Upper lobe of left lung (tissue), 6 donors: ENCODE results near the gene RAX2. TPM values are rescaled to one million over a fixed set of nuclear protein-coding genes. Genes with fewer than 3 reads are reported as not detected.

Experiments used
- ATAC-seq, 2 donors: fragments of 200-7000 bp; cut with Tn5 transposase; one replicate each; pipeline ENCODE4 v1.9.1; 2022; ENCODE audit warnings: mild to moderate bottlenecking in 2 of 2, moderate library complexity in 2 of 2; ENCODE audit not compliant: low FRiP score in 2 of 2
- DNase-seq, 2 donors: peaks; one replicate each; pipeline ENCODE4 v3.0.0-alpha.2; 2019 to 2020
- H3K27ac ChIP-seq, 4 donors: fragments of 200-600 bp; sonication (generic); one replicate each; pipeline ENCODE4 v1.5.1; 2016 to 2019
- H3K27me3 ChIP-seq, 4 donors: fragments of 200-600 bp; sonication (generic); one replicate each; pipeline ENCODE4 v1.5.1; 2017 to 2019
- H3K36me3 ChIP-seq, 4 donors: fragments of 200-600 bp; sonication (generic); one replicate each; pipeline ENCODE4 v1.5.1; 2016 to 2019
- H3K4me1 ChIP-seq, 4 donors: fragments of 200-600 bp; sonication (generic); one replicate each; pipeline ENCODE4 v1.5.1; 2018 to 2019
- H3K4me3 ChIP-seq, 4 donors: fragments of 200-600 bp; sonication (generic); one replicate each; pipeline ENCODE4 v1.5.1; 2017 to 2019; ENCODE audit warnings: mild to moderate bottlenecking in 2 of 4, moderate library complexity in 1 of 4
- H3K9me3 ChIP-seq, 4 donors: fragments of 200-600 bp; sonication (generic); one replicate each; pipeline ENCODE4 v1.5.1; 2018 to 2019
- CTCF ChIP-seq, 6 experiments: fragments of 450-650 bp in 4 of 6; fragments of 200-600 bp in 2 of 6; sonication (generic) in 2 of 6; IDR thresholded peaks; one replicate each; pipeline ENCODE4 v1.5.1; 2016 to 2019; ENCODE audit warnings: antibody characterized with exemption in 6 of 6
- EP300 ChIP-seq, 4 donors: sonication (generic); formaldehyde crosslinking; IDR thresholded peaks; one replicate each; pipeline ENCODE4 v1.5.1; 2017; ENCODE audit warnings: antibody characterized with exemption in 4 of 4, control low read depth in 2 of 4
- POLR2A ChIP-seq, 4 donors: fragments of 450-650 bp; IDR thresholded peaks; one replicate each; pipeline ENCODE4 v1.5.1; 2016 to 2017; ENCODE audit warnings: antibody characterized with exemption in 4 of 4, mild to moderate bottlenecking in 2 of 4
- POLR2AphosphoS5 ChIP-seq, 2 donors: sonication (generic); formaldehyde crosslinking; IDR thresholded peaks; one replicate each; pipeline ENCODE4 v1.5.1; 2017; ENCODE audit warnings: antibody characterized with exemption in 2 of 2
- WGBS, 2 donors: methylation state at CpG; one replicate each; pipeline ENCODE4 v1.1.5; 2017 to 2018; 5-methylcytosine and 5-hydroxymethylcytosine counted together
- total RNA-seq, 6 donors: library from RNA; depleted of rRNA in 4 of 6; stranded (reverse); fragments of >200 nt in 4 of 6; gene quantifications; one replicate each; pipeline versions ENCODE4 v1.1.0 to v1.2.1, GENCODE V29; 2016 to 2021
- donor health status: DM: no; HTN: no; CAD: no; lungs with moderate emphysema.
- donor health status: DM: no; HTN: yes; CAD: no; lungs with severe emphysema.

RAX2 gene
- total RNA-seq, 6 donors from 2014 or later = not detected

DNA sequence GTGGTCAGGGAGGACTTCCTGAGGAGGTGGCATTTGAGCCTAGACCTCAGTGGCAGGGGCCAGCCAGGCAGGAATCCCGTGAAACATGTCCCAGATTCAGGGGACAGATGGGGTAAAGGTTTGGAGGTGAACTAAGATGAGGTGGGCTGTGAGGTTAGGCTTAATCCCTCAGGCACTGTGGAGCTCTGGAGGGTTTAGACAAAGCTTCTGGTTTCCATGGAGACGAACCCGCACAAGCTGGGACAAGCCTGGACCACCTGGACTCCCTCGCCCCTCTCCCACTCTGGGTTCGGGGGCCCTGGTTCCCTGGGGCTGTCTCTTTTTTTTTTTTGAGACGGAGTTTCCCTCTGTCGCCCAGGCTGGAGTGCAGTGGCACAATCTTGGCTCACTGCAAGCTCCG is 48.1 kb downstream of the RAX2 start:
- ATAC-seq (no peak), DNase-seq (no peak)
- no peak overlapping the region for H3K4me3 ChIP-seq
- H3K27me3 ChIP-seq = peaks cover 3 to 20% (median 12%) of the 10 kb centered on the region in 4 donors
- TF ChIP-seq EP300 (IDR thresholded peaks at IDR 0.05) (no peak), CTCF (IDR thresholded peaks at IDR 0.05) (no peak), POLR2A (IDR thresholded peaks at IDR 0.05) (no peak), POLR2AphosphoS5 (IDR thresholded peaks at IDR 0.05) (no peak)
- H3K4me1 ChIP-seq = peaks cover 16 to 28% (median 20%) of the 10 kb centered on the region in 4 donors
- H3K36me3 ChIP-seq = no peaks in the 10 kb centered on the region
- H3K27ac ChIP-seq = no peak overlapping the region
- no peaks in the 10 kb centered on the region for H3K9me3 ChIP-seq
- 52% methylated on average over 8 of the region's 8 CpGs for WGBS, 2 donors

DNA sequence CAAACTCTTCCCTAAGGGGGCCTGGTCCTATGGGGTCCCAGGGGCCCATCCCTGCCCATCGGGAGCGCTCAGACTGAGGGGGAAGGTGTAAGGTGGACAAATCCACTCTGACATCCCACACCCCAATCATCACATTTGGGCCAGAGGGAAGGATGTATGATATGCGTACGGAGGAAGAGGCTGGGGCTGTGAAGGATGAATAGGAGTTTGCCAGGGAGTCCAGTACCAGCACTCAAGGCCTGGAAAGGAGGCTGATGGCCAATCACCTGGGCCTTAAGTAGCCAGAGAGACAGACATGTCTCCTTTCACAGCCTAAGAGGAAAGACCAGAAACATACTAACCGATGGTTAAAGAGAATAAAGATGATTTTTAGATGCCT is 48.9 kb downstream of the RAX2 start:
- TF ChIP-seq POLR2A (IDR thresholded peaks at IDR 0.05) (no peak), POLR2AphosphoS5 (IDR thresholded peaks at IDR 0.05) (no peak), CTCF (IDR thresholded peaks at IDR 0.05) (no peak), EP300 (IDR thresholded peaks at IDR 0.05) (no peak)
- H3K4me1 ChIP-seq = peaks cover 16 to 31% (median 25%) of the 10 kb centered on the region in 4 donors
- DNase-seq = no peak
- WGBS, 2 donors = 85 to 87% methylated on average over 5 of the region's 5 CpGs
- ATAC-seq = no peak
- no peak overlapping the region for H3K4me3 ChIP-seq
- no peak overlapping the region for H3K27ac ChIP-seq
- no peaks in the 10 kb centered on the region for H3K9me3 ChIP-seq
- H3K36me3 ChIP-seq = no peaks in the 10 kb centered on the region
- H3K27me3 ChIP-seq = peaks cover 3 to 20% (median 12%) of the 10 kb centered on the region in 4 donors

DNA sequence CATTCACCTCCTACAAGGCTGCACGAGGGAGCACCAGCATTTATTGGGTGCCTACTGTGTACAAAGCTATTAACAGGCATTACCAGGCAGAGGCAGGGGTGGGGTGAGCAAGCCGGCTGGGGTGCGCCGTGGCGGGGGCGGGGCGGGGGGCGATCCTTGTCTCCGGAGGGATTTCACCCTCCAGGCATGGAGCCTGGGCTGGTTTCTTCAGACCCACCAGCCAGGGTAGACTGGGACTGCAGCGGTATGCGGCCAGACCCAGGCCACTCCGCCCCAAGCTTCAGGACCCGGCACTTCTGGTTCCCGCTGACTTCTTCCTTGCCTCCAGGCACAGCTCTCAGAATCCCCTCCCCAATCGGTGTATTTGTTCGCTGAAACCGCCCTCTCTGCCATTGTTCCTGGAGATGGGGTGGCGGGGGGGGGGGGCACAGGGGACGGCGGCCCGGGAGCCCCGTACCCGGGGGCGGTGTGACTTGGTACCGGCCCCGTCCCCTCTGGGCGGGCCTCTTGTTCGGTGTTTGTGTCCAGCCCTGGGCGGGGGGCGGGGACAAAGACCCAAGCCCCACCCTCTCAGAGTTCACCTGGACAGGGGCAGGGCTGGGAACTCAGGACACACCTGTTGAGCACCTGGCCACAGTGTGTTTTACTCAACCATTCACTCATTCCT is 49.5 kb downstream of the RAX2 start:
- WGBS, 2 donors = 9 to 13% methylated on average over 9 to 19 of the region's 30 CpGs
- H3K27ac ChIP-seq = no peak overlapping the region
- DNase-seq (peak; percentile 68 to 75), ATAC-seq (no peak)
- H3K36me3 ChIP-seq = no peaks in the 10 kb centered on the region
- H3K9me3 ChIP-seq = no peaks in the 10 kb centered on the region
- H3K27me3 ChIP-seq = peaks cover 3 to 20% (median 12%) of the 10 kb centered on the region in 4 donors
- H3K4me3 ChIP-seq = peak overlapping the region in 3 of 4 donors; percentile 35 to 45 (median 39)
- no peak for TF ChIP-seq CTCF (IDR thresholded peaks at IDR 0.05)
- no peak for TF ChIP-seq EP300 (IDR thresholded peaks at IDR 0.05)
- no peak for TF ChIP-seq POLR2AphosphoS5 (IDR thresholded peaks at IDR 0.05)
- no peak for TF ChIP-seq POLR2A (IDR thresholded peaks at IDR 0.05)
- peaks cover 16 to 31% (median 25%) of the 10 kb centered on the region in 4 donors for H3K4me1 ChIP-seq

DNA sequence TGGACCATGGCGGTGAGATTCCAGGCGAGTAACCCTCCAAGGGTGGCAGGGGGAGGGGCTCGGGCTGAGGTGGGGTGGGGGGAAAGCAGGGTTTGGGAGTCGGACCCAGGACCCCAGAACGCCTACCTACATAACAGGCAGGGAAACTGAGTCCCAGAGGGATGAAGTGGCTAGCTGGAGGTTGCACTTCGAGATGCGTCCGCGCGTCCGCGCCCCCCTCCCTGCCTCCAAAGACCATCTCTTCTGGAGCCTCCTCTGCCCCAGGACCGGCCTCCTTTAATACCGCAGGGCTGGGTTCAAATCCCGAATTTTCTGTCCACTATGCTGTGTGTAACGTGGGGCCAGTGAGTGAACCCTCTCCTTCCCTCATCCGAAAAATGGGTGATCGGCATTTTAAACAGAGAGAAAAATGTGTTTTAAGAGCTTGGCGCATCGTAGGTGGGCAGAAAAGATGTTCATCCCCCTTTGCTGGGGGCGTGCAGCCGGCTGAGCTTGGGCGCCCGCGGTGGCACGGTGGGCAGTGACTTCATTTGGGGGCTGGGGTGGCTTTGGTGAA is 50.1 kb downstream of the RAX2 start:
- DNase-seq (peak in 1 of 2 donors; percentile 76), ATAC-seq (peak in 1 of 2 donors; percentile 3)
- Histone ChIP-seq H3K4me3 (peak overlapping the region in 3 of 4 donors; percentile 35 to 45 (median 39)), H3K36me3 (no peaks in the 10 kb centered on the region), H3K9me3 (no peaks in the 10 kb centered on the region), H3K27me3 (peaks cover 3 to 20% (median 12%) of the 10 kb centered on the region in 4 donors), H3K27ac (no peak overlapping the region), H3K4me1 (peaks cover 16 to 31% (median 25%) of the 10 kb centered on the region in 4 donors)
- WGBS, 2 donors = 8 to 10% methylated on average over 16 to 25 of the region's 26 CpGs
- TF ChIP-seq EP300 (IDR thresholded peaks at IDR 0.05) (no peak), CTCF (IDR thresholded peaks at IDR 0.05) (no peak)
